IPS DF 6.9 (cell line): ENCODE results near the gene ST6GALNAC6.
"Not testable (repeated sequence)": the region's sequence is repeated elsewhere in the genome, so short reads cannot be mapped to it uniquely, and the experiment has no call there.

Experiments
- DNase-seq: peaks from one replicate; pipeline ENCODE4 v3.0.0-alpha.2; 2013; ENCODE audit warnings: low read depth, low spot score
- H3K27ac ChIP-seq: one replicate; pipeline ENCODE4 v1.5.1; 2013; ENCODE audit warnings: low read length, control low read depth
- H3K27me3 ChIP-seq: 2 replicates; pipeline ENCODE4 v1.6.1; 2013; ENCODE audit warnings: mild to moderate bottlenecking, low read length; ENCODE audit not compliant: control insufficient read depth, insufficient read depth
- H3K36me3 ChIP-seq: 2 replicates; pipeline ENCODE4 v1.6.1; 2013; ENCODE audit warnings: low read length; ENCODE audit not compliant: control insufficient read depth, insufficient read depth
- H3K4me1 ChIP-seq: 2 replicates; pipeline ENCODE4 v1.6.1; 2013; ENCODE audit warnings: low read length; ENCODE audit not compliant: control insufficient read depth, insufficient read depth
- H3K4me3 ChIP-seq: 2 replicates; pipeline ENCODE4 v1.5.1; 2013; ENCODE audit warnings: mild to moderate bottlenecking, low read length
- H3K9me3 ChIP-seq: 2 replicates; pipeline ENCODE4 v1.6.1; 2013; ENCODE audit warnings: low read length, inconsistent platforms; ENCODE audit not compliant: control insufficient read depth, insufficient read depth
- WGBS: extraction: QIAGEN DNeasy Blood & Tissue Kit; methylation state at CpG from one replicate; pipeline ENCODE4 v1.1.7; 2013; ENCODE audit warnings: mixed read lengths, missing lambda C conversion rate; ENCODE audit not compliant: insufficient read length, insufficient coverage; 5-methylcytosine and 5-hydroxymethylcytosine counted together

Gene ST6GALNAC6

GRCh38 chr9:127872369-127873222, 26.8 kb downstream of the ST6GALNAC6 start:
- H3K4me3 ChIP-seq: no peak overlapping the region
- no peaks in the 10 kb centered on the region for H3K27me3 ChIP-seq
- 0 out of 2 replicates have a peak, but pooled peaks cover under 1% of the 10 kb centered on the region for H3K36me3 ChIP-seq
- H3K4me1 ChIP-seq: peaks cover 3% of the 10 kb centered on the region; the same call in 1 of the 2 replicates
- WGBS: no CpG with 5 or more reads among the region's 20 CpGs
- DNase-seq: no peak
- no peak overlapping the region for H3K27ac ChIP-seq
- no peaks in the 10 kb centered on the region for H3K9me3 ChIP-seq

- 0 out of 2 replicates have a peak, but pooled peaks cover 1% of the 10 kb centered on the region for H3K4me1 ChIP-seq
- no peak overlapping the region for H3K27ac ChIP-seq
- WGBS: no CpG with 5 or more reads among the region's 9 CpGs
- H3K36me3 ChIP-seq: peaks cover 4% of the 10 kb centered on the region; the same call in 1 of the 2 replicates
- H3K4me3 ChIP-seq: no peak overlapping the region
- H3K9me3 ChIP-seq: no peaks in the 10 kb centered on the region
- DNase-seq: no peak
- H3K27me3 ChIP-seq: no peaks in the 10 kb centered on the region
Observed at GRCh38 chr9:127871531-127871930, 27.9 kb downstream of the ST6GALNAC6 start.

GRCh38 chr9:127870887-127871286, 28.5 kb downstream of the ST6GALNAC6 start:
- WGBS: no CpG with 5 or more reads among the region's 12 CpGs
- Histone ChIP-seq H3K36me3 (peaks cover 4% of the 10 kb centered on the region; the same call in 1 of the 2 replicates), H3K27me3 (no peaks in the 10 kb centered on the region)

GRCh38 chr9:127870153-127870491, 29.3 kb downstream of the ST6GALNAC6 start:
- not testable (repeated sequence) for DNase-seq, H3K4me1 ChIP-seq, H3K27ac ChIP-seq, H3K4me3 ChIP-seq, H3K27me3 ChIP-seq, H3K9me3 ChIP-seq, H3K36me3 ChIP-seq
- no CpG with 5 or more reads among the region's 9 CpGs for WGBS

More at GRCh38 chr9:127870887-127871286, 28.5 kb downstream of the ST6GALNAC6 start:
- Histone ChIP-seq H3K9me3 (no peaks in the 10 kb centered on the region), H3K4me1 (0 out of 2 replicates have a peak, but pooled peaks cover 1% of the 10 kb centered on the region), H3K27ac (no peak overlapping the region), H3K4me3 (no peak overlapping the region)
- DNase-seq: no peak

GRCh38 chr9:127869310-127870152, 29.9 kb downstream of the ST6GALNAC6 start:
- no peak overlapping the region for H3K27ac ChIP-seq
- peak; percentile 54 for DNase-seq
- H3K36me3 ChIP-seq: peaks cover 4% of the 10 kb centered on the region; the same call in 1 of the 2 replicates
- H3K9me3 ChIP-seq: no peaks in the 10 kb centered on the region
- H3K4me3 ChIP-seq: no peak overlapping the region
- no CpG with 5 or more reads among the region's 18 CpGs for WGBS
- 0 out of 2 replicates have a peak, but pooled peaks cover 1% of the 10 kb centered on the region for H3K4me1 ChIP-seq
- no peaks in the 10 kb centered on the region for H3K27me3 ChIP-seq

- Histone ChIP-seq H3K4me1 (0 out of 2 replicates have a peak, but pooled peaks cover 1% of the 10 kb centered on the region), H3K27me3 (no peaks in the 10 kb centered on the region), H3K27ac (no peak overlapping the region), H3K9me3 (no peaks in the 10 kb centered on the region), H3K36me3 (peaks cover 4% of the 10 kb centered on the region; the same call in 1 of the 2 replicates), H3K4me3 (no peak overlapping the region)
- no CpG with 5 or more reads among the region's 18 CpGs for WGBS
- DNase-seq: no peak
Observed at GRCh38 chr9:127868278-127868902, 31.0 kb downstream of the ST6GALNAC6 start.

GRCh38 chr9:127867356-127868277, 31.8 kb downstream of the ST6GALNAC6 start:
- DNase-seq: no peak
- no CpG with 5 or more reads among the region's 30 CpGs for WGBS
- H3K27ac ChIP-seq: no peak overlapping the region
- 0 out of 2 replicates have a peak, but pooled peaks cover 1% of the 10 kb centered on the region for H3K4me1 ChIP-seq
- peaks cover 4% of the 10 kb centered on the region; the same call in 1 of the 2 replicates for H3K36me3 ChIP-seq
- H3K9me3 ChIP-seq: no peaks in the 10 kb centered on the region
- H3K4me3 ChIP-seq: no peak overlapping the region
- no peaks in the 10 kb centered on the region for H3K27me3 ChIP-seq

GRCh38 chr9:127866535-127866934, 32.9 kb downstream of the ST6GALNAC6 start:
- peaks cover 4% of the 10 kb centered on the region; the same call in 1 of the 2 replicates for H3K36me3 ChIP-seq
- no peaks in the 10 kb centered on the region for H3K9me3 ChIP-seq
- H3K27ac ChIP-seq: no peak overlapping the region
- H3K4me1 ChIP-seq: 0 out of 2 replicates have a peak, but pooled peaks cover 1% of the 10 kb centered on the region
- H3K27me3 ChIP-seq: no peaks in the 10 kb centered on the region
- whole genome bisulfite sequencing: no CpG with 5 or more reads among the region's 13 CpGs
- H3K4me3 ChIP-seq: no peak overlapping the region
- DNase-seq: no peak

GRCh38 chr9:127865645-127866464, 33.5 kb downstream of the ST6GALNAC6 start:
- DNase-seq: no peak
- H3K36me3 ChIP-seq: peaks cover 4% of the 10 kb centered on the region; the same call in 1 of the 2 replicates
- no peaks in the 10 kb centered on the region for H3K27me3 ChIP-seq
- H3K4me1 ChIP-seq: 0 out of 2 replicates have a peak, but pooled peaks cover 1% of the 10 kb centered on the region
- H3K4me3 ChIP-seq: no peak overlapping the region
- no peak overlapping the region for H3K27ac ChIP-seq
- WGBS: 100% methylated on average over 4 of the region's 19 CpGs
- H3K9me3 ChIP-seq: no peaks in the 10 kb centered on the region
